A673 (cell line): Measurements from ENCODE around the gene SLC22A5.

ENCODE experiments used
- CTCF ChIP-seq: fragments of 300-800, 200-600 bp; sonication (generic); conservative IDR thresholded peaks from 2 replicates; pipeline ENCODE4 v1.5.1; 2017; ENCODE audit warnings: low read depth, mild to moderate bottlenecking, antibody characterized with exemption, low read length, moderate library complexity, mixed read lengths
- EZH2 ChIP-seq: fragments of 200-600 bp; sonication (generic); IDR thresholded peaks from 2 replicates; pipeline ENCODE4 v1.6.1; 2017; ENCODE audit warnings: borderline replicate concordance, low read depth, mild to moderate bottlenecking, mixed read lengths, antibody characterized with exemption, low read length; ENCODE audit not compliant: poor library complexity, severe bottlenecking

GRCh38 chr5:132418881-132419280, 49.4 kb downstream of the SLC22A5 start:
- TF ChIP-seq CTCF (no peak), EZH2 (no peak)
